ENCODE results near the gene KDM5B.
"Not testable (repeated sequence)": the region's sequence is repeated elsewhere in the genome, so short reads cannot be mapped to it uniquely, and the experiment has no call there.

Gene KDM5B

GRCh38 chr1:202791077-202791747, 17.0 kb downstream of the KDM5B start:
- DNase-seq = no peak

GRCh38 chr1:202788800-202789199, 19.4 kb downstream of the KDM5B start:
- no peak for DNase-seq

GRCh38 chr1:202786804-202787203, 21.4 kb downstream of the KDM5B start:
- DNase-seq = no peak

GRCh38 chr1:202781180-202781579, 27.0 kb downstream of the KDM5B start:
- no peak for DNase-seq

GRCh38 chr1:202770135-202770534, 38.1 kb downstream of the KDM5B start:
- no peak for DNase-seq

GRCh38 chr1:202765721-202766120, 42.5 kb downstream of the KDM5B start:
- DNase-seq = no peak

GRCh38 chr1:202762019-202762418, 46.2 kb downstream of the KDM5B start:
- DNase-seq = no peak

- no peak for DNase-seq
These were observed 47.6 kb downstream of the KDM5B start for GRCh38 chr1:202760589-202760988.

GRCh38 chr1:202756391-202756790, 51.8 kb downstream of the KDM5B start:
- DNase-seq = no peak

GRCh38 chr1:202754293-202754692, 53.9 kb downstream of the KDM5B start:
- no peak for DNase-seq

- DNase-seq = no peak
These were observed 55.4 kb downstream of the KDM5B start for GRCh38 chr1:202752774-202753173.

- no peak for DNase-seq
These were observed 57.5 kb downstream of the KDM5B start for GRCh38 chr1:202750761-202751160.

GRCh38 chr1:202750024-202750423, 58.2 kb downstream of the KDM5B start:
- DNase-seq = no peak

GRCh38 chr1:202745323-202745888, 62.8 kb downstream of the KDM5B start:
- DNase-seq = no peak

GRCh38 chr1:202744770-202745169, 63.5 kb downstream of the KDM5B start:
- not testable (repeated sequence) for DNase-seq

- DNase-seq = no peak
These were observed 65.7 kb downstream of the KDM5B start for GRCh38 chr1:202742496-202742895.

- DNase-seq = no peak
These were observed 75.0 kb downstream of the KDM5B start for GRCh38 chr1:202733251-202733650.

- DNase-seq = no peak
These were observed 79.3 kb downstream of the KDM5B start for GRCh38 chr1:202728951-202729350.

- no peak for DNase-seq
These were observed 82.7 kb downstream of the KDM5B start for GRCh38 chr1:202725526-202725925.

- no peak for DNase-seq
These were observed 84.5 kb downstream of the KDM5B start for GRCh38 chr1:202723708-202724107.

GRCh38 chr1:202723046-202723445, 85.2 kb downstream of the KDM5B start:
- DNase-seq = not testable (repeated sequence)

- no peak for DNase-seq
These were observed 91.6 kb downstream of the KDM5B start for GRCh38 chr1:202716654-202717053.

- not testable (repeated sequence) for DNase-seq
These were observed 94.0 kb downstream of the KDM5B start for GRCh38 chr1:202714202-202714601.

- DNase-seq = no peak
These were observed 95.1 kb downstream of the KDM5B start for GRCh38 chr1:202713110-202713509.
